NCI-H1436 treated with DMSO at 0.1 percent for 48 hours (cell line): ENCODE results near the gene PTPRN2.
"Not testable (repeated sequence)": the region's sequence is repeated elsewhere in the genome, so short reads cannot be mapped to it uniquely, and the experiment has no call there.

Source experiments
- DNase-seq: peaks from one replicate; lab custom pipeline; 2025; lab: John Stamatoyannopoulos, UW

The PTPRN2 gene

GRCh38 chr7:157565201-157565626 is 1022.4 kb downstream of the PTPRN2 start:
- DNase-seq, result no peak

DNA sequence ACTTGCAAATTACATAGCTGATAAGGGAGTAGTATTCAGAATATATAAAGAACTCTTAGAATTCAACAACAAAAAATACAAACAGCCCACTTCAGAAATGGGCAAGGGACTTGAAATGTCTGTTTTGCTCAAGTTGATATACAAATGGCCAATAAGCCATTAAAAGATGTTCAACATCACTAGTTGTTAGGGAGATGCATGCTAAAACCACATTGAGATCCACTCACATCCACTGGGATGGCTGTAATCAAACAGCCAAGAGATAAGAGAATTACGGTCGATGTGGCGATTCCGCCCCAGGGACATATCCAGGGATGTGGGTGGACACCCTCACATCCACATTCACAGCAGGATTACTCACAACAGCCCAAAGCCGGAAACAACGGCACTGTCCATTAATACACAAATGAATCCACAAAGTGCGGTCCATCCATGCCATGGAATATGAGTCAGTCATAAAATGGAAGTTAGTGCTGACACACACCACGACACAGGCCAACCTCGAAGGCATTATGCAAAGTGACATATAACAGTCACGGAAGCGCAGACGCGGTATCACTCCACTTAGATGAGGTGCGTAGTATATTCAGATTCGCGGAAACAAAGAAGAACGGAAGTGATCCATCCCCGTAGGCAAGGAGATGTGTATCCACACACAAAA is 1023.0 kb downstream of the PTPRN2 start:
- no peak for DNase-seq

DNA sequence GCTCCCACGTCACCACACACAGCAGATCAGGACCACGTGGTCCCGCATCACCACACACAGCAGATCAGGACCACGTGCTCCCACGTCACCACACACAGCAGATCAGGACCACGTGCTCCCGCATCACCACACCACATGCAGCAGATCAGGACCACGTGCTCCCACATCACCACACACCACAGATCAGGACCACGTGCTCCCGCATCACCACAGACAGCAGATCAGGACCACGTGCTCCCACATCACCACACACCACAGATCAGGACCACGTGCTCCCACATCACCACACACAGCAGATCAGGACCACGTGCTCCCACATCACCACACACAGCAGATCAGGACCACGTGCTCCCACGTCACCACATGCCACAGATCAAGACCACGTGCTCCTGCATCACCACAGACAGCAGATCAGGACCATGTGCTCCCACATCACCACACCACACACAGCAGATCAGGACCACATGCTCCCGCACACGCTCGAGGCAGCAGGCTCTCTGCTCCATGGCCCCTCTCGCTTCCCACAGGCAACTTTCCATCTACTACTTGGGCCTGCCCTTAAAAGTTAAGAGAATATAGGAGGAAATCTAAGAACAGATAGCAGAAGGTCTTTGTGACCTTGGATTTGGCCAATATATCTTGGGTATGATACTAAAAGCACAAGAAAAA is 1024.0 kb downstream of the PTPRN2 start:
- not testable (repeated sequence) for DNase-seq

GRCh38 chr7:157562522-157563398 is 1024.9 kb downstream of the PTPRN2 start:
- not testable (repeated sequence) for DNase-seq

- no peak for DNase-seq
Measured at GRCh38 chr7:157561816-157562410, 1025.7 kb downstream of the PTPRN2 start.

DNA sequence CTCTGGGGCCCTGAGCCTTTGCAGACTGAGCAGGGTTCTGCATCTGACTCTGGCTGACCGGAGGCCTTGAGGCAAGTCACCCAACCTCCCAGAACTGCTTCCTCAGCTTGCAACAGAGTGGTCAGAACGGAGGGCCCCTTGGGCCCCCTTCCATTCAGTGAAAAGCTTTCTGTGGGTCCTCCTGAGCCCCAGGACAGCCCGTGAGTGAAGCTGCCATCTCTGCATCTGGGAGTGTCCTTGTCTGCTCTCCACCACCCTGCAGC is 1026.2 kb downstream of the PTPRN2 start:
- no peak for DNase-seq

DNA sequence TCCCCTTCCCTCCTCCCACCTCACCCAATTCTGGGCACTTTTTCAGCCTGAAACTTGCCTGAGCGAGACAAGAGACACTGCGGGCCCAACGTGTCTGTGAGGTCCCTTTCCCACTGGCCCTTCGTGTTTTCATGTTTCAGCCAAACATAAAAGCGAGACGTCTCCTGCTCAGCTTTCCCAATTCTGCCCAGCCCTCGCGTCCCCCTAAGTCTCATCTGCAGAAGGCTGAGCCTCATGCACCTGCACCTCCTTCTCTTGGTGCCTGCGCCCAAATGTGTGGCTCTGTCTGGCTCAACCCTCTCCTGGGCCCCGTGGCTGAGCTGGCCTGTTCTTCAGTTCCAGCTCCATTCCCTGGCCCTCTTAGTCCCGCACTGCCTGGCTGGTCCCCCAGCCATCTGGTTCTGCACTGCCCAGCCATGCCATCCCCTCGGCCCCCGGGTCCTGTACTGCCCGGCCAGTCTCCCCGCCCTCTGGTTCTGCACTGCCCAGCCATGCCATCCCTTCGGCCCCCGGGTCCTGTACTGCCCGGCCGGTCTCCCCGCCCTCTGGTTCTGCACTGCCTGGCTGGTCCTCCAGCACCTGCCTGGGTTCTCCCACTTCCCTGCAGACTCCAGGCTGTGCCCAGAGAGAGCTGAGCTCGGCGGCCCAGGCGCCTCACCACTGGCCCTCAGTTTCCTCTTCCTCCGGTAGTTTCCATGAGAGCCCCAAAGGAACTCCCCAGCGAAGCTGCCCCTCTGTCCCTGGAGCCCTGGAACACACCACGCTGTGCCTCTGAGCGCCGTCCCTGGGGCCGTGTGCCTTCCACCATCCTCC is 1026.7 kb downstream of the PTPRN2 start:
- DNase-seq, result no peak

DNA sequence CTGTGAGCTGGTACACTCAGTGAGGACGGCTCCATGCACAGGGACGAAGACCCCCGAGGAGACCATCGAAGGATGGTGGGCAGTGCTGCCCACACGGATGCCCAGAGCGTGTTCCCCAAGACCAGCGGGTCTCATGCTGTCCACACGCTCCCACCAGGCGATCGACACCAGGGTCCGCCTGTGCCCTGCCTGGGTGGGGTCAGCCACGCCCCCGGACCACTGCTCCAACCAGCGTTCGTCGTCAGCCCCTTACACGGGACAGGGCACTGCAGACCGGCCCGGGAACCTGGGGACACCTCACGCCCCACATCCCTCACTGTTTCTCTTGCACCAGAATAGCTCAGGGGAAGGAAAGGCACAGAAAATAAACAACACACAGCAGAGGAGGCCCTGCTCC is 1027.4 kb downstream of the PTPRN2 start:
- DNase-seq, result no peak

DNA sequence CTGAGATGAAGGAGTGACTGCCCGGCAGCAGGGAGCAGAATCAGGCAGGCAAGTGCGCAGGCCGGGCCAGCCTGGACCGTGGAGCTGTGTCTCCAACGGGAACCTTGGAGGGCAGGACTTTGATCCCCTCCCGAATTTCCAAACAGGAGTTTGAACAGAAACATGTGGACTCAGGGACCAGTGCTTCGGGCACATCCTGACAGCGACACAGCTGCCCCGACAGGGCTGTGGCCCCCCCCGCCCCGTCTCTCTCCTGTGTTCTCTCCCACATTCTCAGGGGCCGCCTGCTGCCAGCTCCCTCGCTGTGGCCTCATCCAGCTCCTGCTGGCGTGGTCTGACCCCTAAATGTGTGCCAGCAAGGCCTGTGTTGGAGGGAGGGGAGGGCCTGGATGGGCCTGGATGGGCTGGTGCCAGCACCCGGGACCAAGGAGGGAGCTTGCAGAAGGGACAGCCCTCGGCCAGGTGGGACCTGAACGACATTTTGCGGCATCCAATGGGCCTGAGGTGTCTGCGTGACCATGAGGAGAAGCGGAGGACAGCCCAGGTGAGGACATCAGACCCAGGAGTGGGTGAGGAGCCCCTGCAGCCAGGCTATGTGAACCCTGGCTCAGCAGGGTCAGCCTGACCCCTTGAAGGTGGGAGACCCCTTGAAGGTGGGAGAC is 1027.9 kb downstream of the PTPRN2 start:
- no peak for DNase-seq

DNA sequence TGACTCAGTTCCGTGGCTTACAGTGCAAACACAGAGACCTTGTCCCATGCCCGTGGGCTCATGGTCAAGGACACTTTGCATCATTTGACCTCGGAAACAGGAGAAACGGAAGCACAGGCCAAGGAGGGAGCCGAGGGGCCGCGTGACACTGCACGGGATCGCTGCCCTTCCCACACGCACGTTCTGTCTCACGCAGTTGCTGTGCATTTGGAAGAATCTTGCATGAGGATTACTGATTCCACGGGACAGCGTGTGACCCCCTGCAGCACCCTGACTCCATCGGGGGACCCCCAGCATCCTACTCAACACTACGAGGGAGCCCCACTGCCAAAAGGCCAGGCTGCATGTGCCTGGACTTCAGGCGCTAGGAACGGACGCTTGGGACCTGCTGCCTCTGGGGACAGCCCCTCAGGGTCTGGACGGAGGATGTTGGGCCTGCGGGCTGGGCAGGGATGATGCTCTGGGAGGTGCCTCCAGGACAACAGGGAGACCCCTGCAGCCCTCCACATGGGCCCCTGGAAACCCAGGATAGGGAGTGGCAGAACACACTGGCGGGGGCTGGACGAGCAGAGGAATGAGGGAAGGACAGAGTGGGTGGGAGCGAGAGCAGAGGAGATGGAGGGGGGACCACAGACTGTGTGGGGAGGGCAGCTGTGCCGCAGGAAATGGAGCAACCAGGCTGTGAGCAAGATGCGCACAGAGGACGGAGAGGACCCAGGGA is 1028.6 kb downstream of the PTPRN2 start:
- DNase-seq, result no peak

DNA sequence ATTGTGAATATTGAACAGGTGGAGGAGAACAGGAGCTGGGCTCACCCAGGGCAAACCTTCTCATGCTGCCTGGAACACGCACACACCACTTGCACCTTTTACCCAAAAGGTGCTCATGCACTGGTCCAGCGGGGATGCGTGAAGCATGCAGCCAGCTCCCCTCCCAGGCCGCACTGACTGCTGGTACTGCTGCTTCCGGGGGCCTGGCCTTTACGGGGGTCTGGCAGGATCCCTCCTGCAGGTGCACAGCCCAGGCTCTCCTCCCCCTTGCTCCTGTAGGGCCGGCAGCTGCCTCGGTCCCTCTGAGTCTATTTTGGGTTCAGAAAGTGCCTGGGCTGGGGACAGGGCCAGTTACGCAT is 1029.1 kb downstream of the PTPRN2 start:
- no peak for DNase-seq

- DNase-seq, result no peak
Measured at GRCh38 chr7:157558061-157558460, 1029.6 kb downstream of the PTPRN2 start.

DNA sequence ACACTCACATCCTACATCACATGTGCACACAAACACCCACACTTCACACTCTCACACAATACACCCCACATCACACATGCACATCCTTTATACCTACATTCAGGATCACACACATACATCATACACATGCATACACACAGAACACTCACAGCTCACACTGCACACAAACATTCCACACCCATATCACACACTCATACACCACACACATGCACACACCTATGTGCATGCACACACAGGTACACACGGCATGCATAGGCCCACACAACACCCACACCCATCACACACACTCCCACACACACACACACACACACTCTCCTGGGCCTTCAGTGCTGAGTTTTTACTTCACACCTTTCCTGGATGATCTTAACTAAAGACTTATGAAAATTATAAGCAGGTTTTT is 1030.4 kb downstream of the PTPRN2 start:
- no peak for DNase-seq

- no peak for DNase-seq
Measured at GRCh38 chr7:157556642-157556944, 1031.0 kb downstream of the PTPRN2 start.

DNA sequence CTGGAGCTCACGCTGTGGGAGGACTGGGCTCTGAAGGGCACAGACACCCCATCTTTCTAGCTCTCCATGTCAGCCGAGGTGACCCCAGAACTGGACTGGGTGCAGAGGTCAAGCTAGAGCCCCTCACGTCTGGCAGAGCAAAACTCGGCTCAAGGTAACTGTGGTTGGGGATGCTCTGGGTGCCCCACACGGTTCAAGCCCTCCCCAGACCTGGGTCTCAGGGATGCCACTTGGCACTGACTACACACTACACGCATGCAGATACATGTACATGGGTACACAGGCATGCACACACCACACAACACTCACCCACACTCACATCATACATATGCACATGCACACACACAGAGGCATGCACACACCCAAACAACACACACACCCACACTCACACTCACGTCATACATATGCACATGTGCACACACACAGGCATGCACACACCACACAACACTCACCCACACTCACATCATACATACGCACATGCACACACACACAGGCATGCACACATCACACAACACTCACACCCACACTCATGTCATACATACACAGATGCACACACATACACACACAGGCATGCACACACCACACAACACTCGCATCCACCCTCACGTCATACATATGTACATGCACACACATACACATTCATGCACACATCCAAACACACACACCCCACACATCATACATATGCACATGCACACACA is 1031.5 kb downstream of the PTPRN2 start:
- DNase-seq, result no peak

DNA sequence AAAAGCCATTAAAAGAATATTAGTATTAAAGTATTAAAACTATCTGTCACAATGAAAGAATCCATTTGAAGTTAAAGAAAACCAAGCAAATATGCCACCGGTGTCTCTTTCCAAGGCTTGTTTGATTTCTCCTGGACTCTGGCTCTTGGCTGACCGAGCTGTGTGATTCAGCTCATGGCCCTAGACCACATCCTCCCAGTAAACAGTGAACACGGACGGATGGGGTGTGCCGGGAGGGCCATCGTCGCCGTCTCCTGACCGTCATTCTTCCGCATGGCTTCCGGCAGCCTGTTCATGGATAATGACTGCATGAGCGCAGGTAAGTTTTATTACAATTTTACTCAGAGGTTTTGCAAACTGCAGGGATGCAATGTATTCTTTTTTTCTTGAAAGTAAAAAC is 1032.3 kb downstream of the PTPRN2 start:
- DNase-seq, result no peak

DNA sequence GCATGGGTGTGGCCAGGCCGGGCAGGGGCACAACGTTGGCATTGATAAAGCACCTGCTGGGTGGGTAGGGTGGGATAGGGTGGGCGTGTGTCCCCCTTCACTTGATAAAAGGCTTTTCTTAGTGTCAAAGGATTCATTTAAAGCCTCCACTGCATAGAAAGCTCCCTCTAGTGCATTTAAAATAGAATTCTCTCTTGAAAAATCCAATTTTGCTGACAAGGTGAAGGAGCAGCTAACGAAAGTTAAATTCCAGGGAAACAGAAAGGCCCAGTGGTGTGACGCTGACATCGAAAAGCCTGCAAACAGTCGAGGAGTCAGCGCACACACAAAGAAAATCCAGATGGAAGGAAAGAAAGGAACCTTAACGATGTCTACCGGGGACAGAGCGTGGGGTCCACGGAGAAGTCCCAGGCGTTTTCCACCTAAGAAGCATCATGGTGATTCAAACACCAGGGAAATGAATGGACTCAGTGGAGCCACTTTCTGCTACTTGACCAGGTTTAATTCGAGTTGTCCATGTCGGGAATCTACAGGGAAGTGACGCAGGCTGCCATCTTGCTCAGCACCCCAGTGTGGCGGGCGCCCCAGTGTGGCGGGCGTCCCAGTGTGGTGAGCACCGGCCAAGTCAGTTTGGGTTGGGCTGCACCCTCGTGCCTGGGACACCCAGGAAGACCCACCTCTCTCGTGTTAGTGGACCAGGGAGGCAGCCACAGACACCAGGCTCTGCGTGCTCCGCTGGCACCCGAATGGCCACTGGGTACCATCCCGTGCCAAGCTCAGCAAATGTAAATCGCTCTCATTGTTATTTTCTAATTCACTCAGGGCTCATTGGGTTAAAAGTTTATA is 1033.0 kb downstream of the PTPRN2 start:
- no peak for DNase-seq

DNA sequence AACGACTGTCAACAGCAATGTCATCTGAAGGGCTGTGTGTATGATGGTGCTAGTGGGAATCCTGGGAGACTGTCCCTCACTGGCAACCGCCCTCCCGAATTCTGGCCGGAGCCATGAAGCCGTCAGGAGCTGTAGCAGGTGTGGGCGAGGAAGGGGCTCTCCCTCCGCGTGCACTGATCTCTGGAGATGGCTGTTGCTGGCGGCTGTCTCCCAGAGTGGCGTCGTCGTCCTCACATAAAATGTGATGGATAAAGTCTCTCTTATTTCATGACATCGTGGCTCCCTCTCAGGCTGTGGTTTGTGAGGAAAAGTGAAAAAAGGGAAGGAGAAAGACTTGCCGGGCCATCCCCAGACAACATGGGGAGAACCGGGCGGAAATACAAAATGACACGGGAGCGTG is 1034.4 kb downstream of the PTPRN2 start:
- no peak for DNase-seq

GRCh38 chr7:157552295-157552993 is 1035.2 kb downstream of the PTPRN2 start:
- DNase-seq, result no peak
